T-cell (primary cell): Measurements from ENCODE around the gene HEY2. TPM values are rescaled to one million over a fixed set of nuclear protein-coding genes. Genes with fewer than 3 reads are reported as not detected.
"Not testable (repeated sequence)": the region's sequence is repeated elsewhere in the genome, so short reads cannot be mapped to it uniquely, and the experiment has no call there.

Source experiments
- ATAC-seq, 4 experiments: fragments of 200-7000 bp in 3 of 4; fragments of 150-1000 bp in 1 of 4; cut with Tn5 transposase; replicated peaks in 1 of 4; 1 replicate in 3 of 4; 2 replicates in 1 of 4; pipeline ENCODE4 v1.10.0; 2021; ENCODE audit warnings: moderate library complexity in 3 of 4, mild to moderate bottlenecking in 2 of 4, moderate number of reproducible peaks in 1 of 4
- CTCF ChIA-PET, 2 donors: fragments of 300-600 bp; sonication (Branson Sonifier 250); formaldehyde crosslinking; loops; one replicate each; lab custom pipeline; 2022; ENCODE audit warnings: antibody characterized with exemption in 2 of 2; lab: Charles Lee
- POLR2A ChIA-PET, 2 donors: fragments of 300-600 bp; sonication (Branson Sonifier 250); formaldehyde crosslinking; loops; one replicate each; lab custom pipeline; 2022; ENCODE audit warnings: antibody characterized with exemption in 2 of 2; lab: Charles Lee
- DNase-seq, 35 experiments: peaks; one replicate each; pipeline versions ENCODE4 v3.0.0 to v3.0.0-alpha.2; 2013 to 2023
- H3K27ac ChIP-seq: one replicate; pipeline ENCODE4 v1.5.1; 2013; ENCODE audit warnings: low read length
- H3K27me3 ChIP-seq, 2 experiments: replicated peaks in 1 of 2; 1 replicate in 1 of 2; 2 replicates in 1 of 2; pipeline versions ENCODE4 v1.6.1 to v1.7.0; 2013; ENCODE audit warnings: low read length in 1 of 2, mixed read lengths in 1 of 2; ENCODE audit not compliant: control insufficient read depth in 2 of 2, insufficient read depth in 2 of 2; ENCODE audit errors: extremely low read depth in 1 of 2
- H3K36me3 ChIP-seq, 2 donors: 1 replicate in 1 of 2; 2 replicates in 1 of 2; pipeline versions ENCODE4 v1.6.1 to v1.7.0; 2013; ENCODE audit warnings: low read length in 1 of 2; ENCODE audit not compliant: control insufficient read depth in 2 of 2, insufficient read depth in 1 of 2; ENCODE audit errors: extremely low read depth in 1 of 2
- H3K4me1 ChIP-seq, 2 experiments: 1 replicate in 1 of 2; 2 replicates in 1 of 2; pipeline versions ENCODE4 v1.6.1 to v1.7.0; 2013; ENCODE audit warnings: low read length in 2 of 2, mixed read lengths in 1 of 2; ENCODE audit not compliant: insufficient read depth in 2 of 2, control insufficient read depth in 1 of 2; ENCODE audit errors: extremely low read depth in 1 of 2
- H3K4me3 ChIP-seq, 2 donors: 1 replicate in 1 of 2; 2 replicates in 1 of 2; pipeline versions ENCODE4 v1.5.1 to v1.7.0; 2013; ENCODE audit warnings: mild to moderate bottlenecking in 2 of 2, low read length in 1 of 2, moderate library complexity in 1 of 2; ENCODE audit not compliant: control insufficient read depth in 1 of 2; ENCODE audit errors: extremely low read depth in 1 of 2
- H3K9me3 ChIP-seq: 2 replicates; pipeline ENCODE4 v1.7.0; 2013
- H3K27ac Mint-ChIP-seq, 2 donors: one replicate each; pipeline ENCODE4 v1.8.0; 2020 to 2021; ENCODE audit warnings: mild to moderate bottlenecking in 2 of 2, mixed read lengths in 2 of 2
- H3K27me3 Mint-ChIP-seq, 2 donors: one replicate each; pipeline ENCODE4 v1.8.0; 2021 to 2022; ENCODE audit warnings: mixed read lengths in 2 of 2
- H3K36me3 Mint-ChIP-seq: one replicate; pipeline ENCODE4 v1.8.0; 2021; ENCODE audit warnings: mixed read lengths
- H3K4me1 Mint-ChIP-seq, 3 donors: one replicate each; pipeline ENCODE4 v1.8.0; 2020 to 2022; ENCODE audit warnings: mixed read lengths in 3 of 3, mild to moderate bottlenecking in 1 of 3
- H3K4me3 Mint-ChIP-seq, 3 donors: one replicate each; pipeline ENCODE4 v1.8.0; 2020 to 2022; ENCODE audit warnings: mild to moderate bottlenecking in 3 of 3, mixed read lengths in 3 of 3, moderate library complexity in 3 of 3
- H3K9me3 Mint-ChIP-seq, 3 donors: one replicate each; pipeline ENCODE4 v1.8.0; 2020 to 2022; ENCODE audit warnings: mixed read lengths in 3 of 3
- WGBS: methylation state at CpG from one replicate; pipeline ENCODE4 v1.1.5; 2013; ENCODE audit warnings: missing lambda C conversion rate; ENCODE audit not compliant: insufficient coverage; 5-methylcytosine and 5-hydroxymethylcytosine counted together
- total RNA-seq, 35 experiments: library from RNA in 6 of 35; stranded (reverse) in 6 of 35; fragments of 120-200 nt in 1 of 35; gene quantifications; one replicate each; pipeline versions ENCODE4 v1.2.1 to v1.2.4 and lab custom pipeline; 2013 to 2026

HEY2 gene
- total RNA-seq, 5 donors from 2014 or later (not counting 1 experiment from before 2014, with no cell fraction given) = 0.16 to 0.32 (median 0.24) TPM; not detected in 1

DNA sequence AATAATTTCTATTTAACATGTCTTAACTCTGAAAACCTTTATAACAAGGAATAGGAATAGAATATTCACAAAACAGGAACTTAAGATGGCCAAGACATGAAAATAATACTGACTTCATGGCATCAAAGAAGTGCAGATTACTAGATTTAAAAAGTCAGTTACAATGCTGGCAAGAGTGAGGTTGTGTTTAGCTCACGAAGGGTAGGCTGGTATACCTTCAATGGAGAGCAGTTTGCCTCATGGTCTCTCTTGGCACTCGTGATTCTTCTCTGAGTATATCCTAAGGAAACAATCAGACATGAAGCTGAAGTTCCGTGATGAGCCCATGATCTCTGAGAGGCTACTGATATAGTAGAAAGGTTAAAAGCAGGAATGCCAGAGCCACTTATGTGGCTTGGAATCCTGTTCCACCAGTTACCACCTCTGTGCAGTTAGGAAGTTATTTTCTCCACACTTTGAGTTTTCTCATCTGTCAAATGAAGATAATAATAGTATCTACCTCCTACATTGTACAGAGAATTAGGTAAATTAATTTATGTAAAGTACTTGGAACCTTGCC is 48.5 kb downstream of the HEY2 start:
- Mint-ChIP-seq H3K27me3 (no peaks in the 10 kb centered on the region), H3K4me1 (peaks cover 58 to 70% (median 64%) of the 10 kb centered on the region in 3 donors), H3K36me3 (peaks cover 29% of the 10 kb centered on the region), H3K27ac (no peak overlapping the region), H3K4me3 (no peak overlapping the region), H3K9me3 (no peaks in the 10 kb centered on the region)
- POLR2A ChIA-PET = no interaction called here
- CTCF ChIA-PET = interaction anchor here in 1 of 2 donors (0.5 kb wide), 1 partner anchor 11 kb away, joined by 6 read pairs; no protein-coding TSS in a partner anchor
- no peaks in the 10 kb centered on the region for H3K9me3 ChIP-seq
- DNase-seq = no peak
- H3K4me3 ChIP-seq = no peak overlapping the region
- peaks cover 6% of the 10 kb centered on the region in 2 donors for H3K36me3 ChIP-seq
- no peak for ATAC-seq
- no peaks in the 10 kb centered on the region for H3K27me3 ChIP-seq
- peaks cover 2 to 5% of the 10 kb centered on the region in 2 experiments for H3K4me1 ChIP-seq
- H3K27ac ChIP-seq = no peak overlapping the region
- 83% methylated on average over 2 of the region's 3 CpGs for WGBS

DNA sequence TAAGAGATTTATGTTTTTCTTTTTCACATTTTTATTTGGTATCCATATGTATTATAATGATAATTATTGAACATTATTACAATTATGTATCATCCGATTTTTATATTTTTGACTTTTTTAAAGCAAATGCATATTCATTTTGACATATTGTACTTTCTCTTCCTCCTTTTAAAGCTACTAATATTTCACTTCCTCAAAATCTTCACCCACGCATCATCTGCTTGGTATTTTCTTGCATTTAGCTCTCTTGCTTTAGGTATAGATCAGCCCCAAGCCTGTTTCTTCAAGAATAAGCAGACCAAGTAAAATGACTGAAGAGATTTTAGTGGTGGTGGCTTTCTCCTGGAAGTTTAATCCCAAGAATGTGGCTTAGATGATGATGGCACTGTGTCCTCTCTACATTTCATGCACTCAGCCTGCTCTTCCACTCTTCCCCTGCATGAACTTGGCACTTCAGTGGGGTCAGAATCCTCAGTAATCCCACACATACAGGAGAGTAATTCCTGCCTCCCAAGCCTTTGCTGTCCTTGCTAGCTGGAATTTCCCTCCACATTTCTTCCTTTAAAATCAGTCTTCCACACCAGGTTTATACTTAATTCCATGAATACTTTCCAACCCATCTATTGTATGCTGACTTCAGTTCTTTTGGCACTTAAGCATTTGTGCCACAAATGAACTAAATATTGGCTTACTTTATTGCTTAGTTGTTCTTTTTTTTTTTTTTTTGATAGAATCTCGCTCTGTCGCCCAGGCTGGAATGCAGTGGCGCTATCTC is 49.5 kb downstream of the HEY2 start:
- H3K36me3 Mint-ChIP-seq = peaks cover 29% of the 10 kb centered on the region
- Histone ChIP-seq H3K36me3 (peaks cover 6% of the 10 kb centered on the region in 2 donors), H3K4me3 (no peak overlapping the region), H3K9me3 (no peaks in the 10 kb centered on the region), H3K4me1 (peaks cover 2 to 5% of the 10 kb centered on the region in 2 experiments), H3K27me3 (no peaks in the 10 kb centered on the region), H3K27ac (no peak overlapping the region)
- CTCF ChIA-PET = no interaction called here
- no peak overlapping the region for H3K27ac Mint-ChIP-seq
- 100% methylated on average over 1 of the region's 5 CpGs for WGBS
- POLR2A ChIA-PET = interaction anchor here in 1 of 2 donors (0.6 kb wide), 1 partner anchor 14 kb away, joined by 3 read pairs; no protein-coding TSS in a partner anchor
- no peak overlapping the region for H3K4me3 Mint-ChIP-seq
- DNase-seq (no peak), ATAC-seq (no peak)
- peaks cover 58 to 70% (median 63%) of the 10 kb centered on the region in 3 donors for H3K4me1 Mint-ChIP-seq
- no peaks in the 10 kb centered on the region for H3K27me3 Mint-ChIP-seq
- H3K9me3 Mint-ChIP-seq = no peaks in the 10 kb centered on the region

GRCh38 chr6:125802383-125802782 is 53.0 kb downstream of the HEY2 start:
- H3K4me1 ChIP-seq = peaks cover 5 to 6% of the 10 kb centered on the region in 2 experiments
- no peak overlapping the region for H3K4me3 ChIP-seq
- ChIA-PET POLR2A (no interaction called here), CTCF (interaction anchor here in 1 of 2 donors (0.6 to 1.7 kb wide), 2 partner anchors 11 to 76 kb away, joined by 3 to 14 read pairs; partner anchors contain the start of gene NCOA7)
- Mint-ChIP-seq H3K9me3 (no peaks in the 10 kb centered on the region), H3K27me3 (no peaks in the 10 kb centered on the region), H3K4me3 (no peak overlapping the region), H3K4me1 (peaks cover 51 to 73% (median 63%) of the 10 kb centered on the region in 3 donors), H3K36me3 (peaks cover 30% of the 10 kb centered on the region), H3K27ac (peak overlapping the region in 1 of 2 donors; percentile 50)
- H3K9me3 ChIP-seq = no peaks in the 10 kb centered on the region
- 85% methylated on average over 1 of the region's 2 CpGs for WGBS
- DNase-seq = no peak
- peak overlapping the region; percentile 32 for H3K27ac ChIP-seq
- ATAC-seq = no peak
- H3K36me3 ChIP-seq = peaks cover 6% of the 10 kb centered on the region in 2 donors
- no peaks in the 10 kb centered on the region for H3K27me3 ChIP-seq

DNA sequence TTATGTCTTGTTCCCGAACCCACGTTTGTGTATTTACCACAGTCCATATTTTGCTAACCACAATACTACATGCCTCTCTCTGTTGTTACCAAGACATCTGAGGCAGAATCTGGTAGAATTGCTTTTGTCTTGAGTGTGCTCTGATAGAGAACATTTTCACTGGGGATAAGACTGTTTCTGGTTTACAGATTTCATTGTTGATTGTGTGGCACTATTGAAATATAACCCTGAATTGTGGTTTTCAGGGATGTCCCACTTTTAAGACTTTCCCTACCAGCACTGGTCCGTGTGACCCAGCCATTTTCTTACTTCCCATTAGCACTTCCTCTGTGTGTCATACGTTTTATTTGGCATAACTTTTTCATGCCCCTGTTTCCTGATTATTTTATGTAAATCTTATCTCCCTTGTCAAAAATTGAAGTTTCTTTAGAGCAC is 53.5 kb downstream of the HEY2 start:
- Mint-ChIP-seq H3K4me1 (peaks cover 51 to 73% (median 65%) of the 10 kb centered on the region in 3 donors), H3K4me3 (no peak overlapping the region), H3K27ac (peak overlapping the region in 1 of 2 donors; percentile 76), H3K27me3 (no peaks in the 10 kb centered on the region), H3K36me3 (peaks cover 28% of the 10 kb centered on the region), H3K9me3 (no peaks in the 10 kb centered on the region)
- ChIA-PET POLR2A (no interaction called here), CTCF (no interaction called here)
- Histone ChIP-seq H3K27ac (peak overlapping the region; percentile 42), H3K27me3 (no peaks in the 10 kb centered on the region), H3K4me1 (peaks cover 4 to 7% of the 10 kb centered on the region in 2 experiments), H3K4me3 (no peak overlapping the region), H3K9me3 (no peaks in the 10 kb centered on the region), H3K36me3 (peaks cover 4 to 6% of the 10 kb centered on the region in 2 donors)
- WGBS = no CpG with 5 or more reads among the region's 4 CpGs
- DNase-seq (no peak), ATAC-seq (no peak)

DNA sequence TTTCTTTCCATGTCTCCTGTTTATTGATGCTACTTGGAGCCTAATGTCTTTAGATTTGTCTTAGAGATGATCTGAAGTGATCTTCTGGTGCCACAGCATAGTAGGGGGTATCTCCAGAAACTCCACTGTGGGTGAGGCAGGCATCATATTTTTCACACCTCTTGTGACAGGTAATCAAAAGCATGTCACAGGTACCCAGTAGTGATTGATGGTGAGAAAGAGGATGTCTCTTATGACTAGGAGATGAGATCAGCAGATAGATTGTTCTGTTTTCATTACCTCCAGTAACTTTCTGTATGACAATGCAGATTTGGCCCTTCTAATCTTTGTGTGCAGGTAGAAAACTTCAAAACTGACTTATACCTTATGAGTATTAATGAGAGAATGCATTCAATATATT is 54.8 kb downstream of the HEY2 start:
- POLR2A ChIA-PET = interaction anchor here in 1 of 2 donors (0.7 to 0.8 kb wide), 2 partner anchors 13 to 161 kb away, joined by 5 to 7 read pairs; partner anchors contain the start of gene NCOA7
- peak overlapping the region; percentile 4 to 75 for H3K27ac Mint-ChIP-seq

DNA sequence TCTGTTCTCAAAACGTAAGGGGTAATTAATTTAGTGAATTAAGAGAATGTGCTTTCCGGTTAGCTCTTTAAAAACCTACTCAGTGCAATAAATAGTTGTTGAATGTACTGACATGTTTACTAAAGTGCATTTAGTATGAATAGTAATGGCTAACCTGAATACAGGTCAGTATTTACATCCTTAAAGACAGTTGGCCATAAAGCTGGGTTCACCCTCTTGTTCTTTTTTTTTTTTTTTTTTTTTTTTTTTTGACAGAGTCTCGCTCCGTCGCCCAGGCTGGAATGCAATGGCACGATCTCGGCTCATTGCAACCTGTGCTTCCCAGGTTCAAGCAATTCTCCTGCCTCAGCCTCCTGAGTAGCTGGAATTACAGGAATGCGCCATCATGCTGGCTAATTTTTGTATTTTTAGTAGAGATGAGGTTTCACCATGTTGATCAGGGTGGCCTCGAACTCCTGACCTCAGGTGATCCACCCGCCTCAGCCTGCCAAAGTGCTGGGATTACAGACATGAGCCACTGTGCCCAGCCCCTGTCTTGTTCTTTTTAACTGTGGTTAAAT is 55.5 kb downstream of the HEY2 start:
- H3K27me3 Mint-ChIP-seq, ATAC-seq, H3K27me3 ChIP-seq, H3K4me3 ChIP-seq, H3K4me3 Mint-ChIP-seq, H3K9me3 ChIP-seq, H3K36me3 ChIP-seq, H3K27ac ChIP-seq, H3K9me3 Mint-ChIP-seq, H3K27ac Mint-ChIP-seq, DNase-seq, H3K4me1 ChIP-seq: not testable (repeated sequence)
- H3K4me1 Mint-ChIP-seq = peaks cover 55 to 81% (median 73%) of the 10 kb centered on the region in 3 donors
- H3K36me3 Mint-ChIP-seq = peaks cover 28% of the 10 kb centered on the region
- 90% methylated on average over 5 of the region's 10 CpGs for WGBS
- POLR2A ChIA-PET = interaction anchor here (0.7 to 0.8 kb wide), 3 partner anchors 14 to 160 kb away, joined by 5 to 8 read pairs (median 7); partner anchors contain the start of gene NCOA7 (in 1 of the 2)
- CTCF ChIA-PET = interaction anchor here (0.8 to 1.4 kb wide), 3 partner anchors 10 to 14 kb away, joined by 3 to 4 read pairs (median 3); partner anchors contain the start of gene NCOA7 (in 1 of the 2)

More for the DNA sequence above, 54.8 kb downstream of the HEY2 start:
- DNase-seq = peak in 4 of 35 experiments; percentile 1 to 35 (median 9)
- Mint-ChIP-seq H3K36me3 (peaks cover 32% of the 10 kb centered on the region), H3K4me3 (no peak overlapping the region), H3K4me1 (peaks cover 56 to 79% (median 71%) of the 10 kb centered on the region in 3 donors), H3K9me3 (no peaks in the 10 kb centered on the region), H3K27me3 (no peaks in the 10 kb centered on the region)
- H3K27me3 ChIP-seq = no peaks in the 10 kb centered on the region
- H3K4me3 ChIP-seq = no peak overlapping the region
- ATAC-seq = peak in 3 of 4 experiments; percentile 38 to 69 (median 44)
- peaks cover 3 to 10% of the 10 kb centered on the region in 2 experiments for H3K4me1 ChIP-seq
- CTCF ChIA-PET = interaction anchor here (0.7 to 1.4 kb wide), 4 partner anchors 10 to 14 kb away, joined by 3 to 4 read pairs (median 3); partner anchors contain the start of gene NCOA7 (in 1 of the 2)
- H3K27ac ChIP-seq = peak overlapping the region; percentile 42
- no peaks in the 10 kb centered on the region for H3K9me3 ChIP-seq
- H3K36me3 ChIP-seq = peaks cover under 1 to 4% of the 10 kb centered on the region in 2 donors
